GM21515 (cell line): ENCODE measurements around the gene LACTBL1.

Source experiments
- ATAC-seq: cut with Tn5 transposase; IDR thresholded peaks from one replicate; pipeline ENCODE4 v1.9.1; 2021; ENCODE audit not compliant: unreplicated experiment

LACTBL1 gene

DNA sequence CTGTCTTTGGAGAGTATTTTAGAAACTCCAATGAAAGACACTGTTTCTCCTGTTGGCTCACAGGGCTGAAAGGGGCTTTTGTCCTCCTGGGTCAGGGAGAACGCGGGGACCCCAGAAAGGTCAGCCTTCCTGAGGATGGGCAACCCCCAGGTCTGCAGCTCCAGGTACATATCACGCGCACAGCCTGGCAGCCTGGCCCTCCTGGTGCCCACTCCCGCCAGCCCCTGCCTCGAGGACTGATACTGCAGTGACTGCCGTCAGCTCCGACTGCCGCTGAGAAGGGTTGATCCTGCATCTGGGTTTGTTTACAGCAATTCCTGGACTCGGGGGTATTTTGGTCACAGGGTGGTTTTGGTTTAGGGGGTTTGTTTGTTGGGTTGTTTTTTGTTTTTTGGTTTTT, 58.5 kb downstream of the LACTBL1 start:
- no peak for ATAC-seq

DNA sequence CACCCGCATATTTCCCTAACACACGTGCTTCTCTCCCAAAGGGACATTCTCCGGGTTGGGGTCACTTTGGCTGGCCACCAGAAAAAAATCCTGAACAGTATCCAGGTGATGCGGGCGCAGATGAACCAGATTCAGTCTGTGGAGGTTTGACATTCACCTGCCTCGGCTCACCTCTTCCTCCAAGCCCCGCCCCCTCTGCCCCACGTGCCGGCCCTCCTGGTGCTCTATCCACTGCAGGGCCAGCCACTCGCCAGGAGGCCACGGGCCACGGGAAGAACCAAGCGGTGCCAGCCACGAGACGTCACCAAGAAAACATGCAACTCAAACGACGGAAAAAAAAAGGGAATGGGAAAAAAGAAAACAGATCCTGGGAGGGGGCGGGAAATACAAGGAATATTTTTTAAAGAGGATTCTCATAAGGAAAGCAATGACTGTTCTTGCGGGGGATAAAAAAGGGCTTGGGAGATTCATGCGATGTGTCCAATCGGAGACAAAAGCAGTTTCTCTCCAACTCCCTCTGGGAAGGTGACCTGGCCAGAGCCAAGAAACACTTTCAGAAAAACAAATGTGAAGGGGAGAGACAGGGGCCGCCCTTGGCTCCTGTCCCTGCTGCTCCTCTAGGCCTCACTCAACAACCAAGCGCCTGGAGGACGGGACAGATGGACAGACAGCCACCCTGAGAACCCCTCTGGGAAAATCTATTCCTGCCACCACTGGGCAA, 59.1 kb downstream of the LACTBL1 start:
- ATAC-seq, result no peak

DNA sequence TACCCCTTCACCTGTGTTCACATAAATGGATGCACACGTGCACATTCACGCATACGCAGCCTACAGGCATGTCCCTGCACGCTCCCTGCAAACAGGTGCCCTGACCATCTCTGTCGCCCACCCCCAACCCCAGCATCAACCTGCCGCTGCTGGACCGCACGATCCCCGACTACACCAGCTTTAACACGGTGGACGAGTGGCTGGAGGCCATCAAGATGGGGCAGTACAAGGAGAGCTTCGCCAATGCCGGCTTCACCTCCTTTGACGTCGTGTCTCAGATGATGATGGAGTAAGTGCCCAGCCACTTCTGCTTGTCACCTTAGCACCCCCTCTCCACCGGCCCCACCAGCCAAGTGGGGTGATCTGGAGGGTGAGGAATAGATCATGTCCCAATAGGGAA, 60.4 kb downstream of the LACTBL1 start:
- ATAC-seq, result no peak

DNA sequence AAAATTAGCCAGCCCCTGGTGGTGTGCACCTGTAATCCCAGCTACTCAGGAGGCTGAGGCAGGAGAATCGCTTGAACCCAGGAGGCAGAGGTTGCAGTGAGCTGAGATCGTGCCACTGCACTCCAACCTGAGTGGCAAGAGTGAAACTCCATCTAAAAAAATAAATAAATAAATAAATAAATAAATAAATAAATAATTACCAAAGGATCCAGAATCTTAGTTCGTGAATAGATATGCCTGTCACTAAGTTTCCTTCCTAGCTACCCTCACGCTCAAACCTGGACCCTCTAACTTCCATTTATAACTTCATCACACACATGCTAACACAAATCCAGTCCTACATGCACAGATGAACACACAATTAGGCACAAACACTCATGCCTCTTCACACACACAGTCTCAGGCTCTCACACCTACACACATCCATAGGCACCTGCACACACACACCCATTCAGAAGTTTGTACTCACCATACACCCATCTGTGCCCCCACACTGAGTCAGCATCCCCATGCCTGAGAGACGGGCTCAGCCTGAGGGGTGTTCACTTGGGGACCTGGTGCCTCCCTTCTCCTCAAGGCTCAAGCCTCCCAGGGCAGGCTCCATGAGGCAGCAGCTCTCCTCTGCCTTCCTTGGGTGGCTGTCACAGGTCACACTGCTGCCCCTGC, 61.5 kb downstream of the LACTBL1 start:
- no peak for ATAC-seq

DNA sequence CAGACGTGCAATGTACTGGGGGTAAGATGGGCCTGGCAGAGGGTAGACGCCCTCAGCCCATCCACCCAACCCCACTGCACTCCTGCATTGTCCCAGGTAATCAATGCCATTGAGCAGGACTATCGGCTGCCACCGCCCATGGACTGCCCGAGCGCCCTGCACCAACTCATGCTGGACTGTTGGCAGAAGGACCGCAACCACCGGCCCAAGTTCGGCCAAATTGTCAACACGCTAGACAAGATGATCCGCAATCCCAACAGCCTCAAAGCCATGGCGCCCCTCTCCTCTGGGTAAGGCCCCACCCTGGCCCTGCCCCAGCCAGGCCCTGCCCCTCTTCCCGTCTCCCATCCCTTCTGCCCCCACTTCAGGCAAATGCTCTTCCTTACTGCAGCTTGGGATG, 62.4 kb downstream of the LACTBL1 start:
- no peak for ATAC-seq

DNA sequence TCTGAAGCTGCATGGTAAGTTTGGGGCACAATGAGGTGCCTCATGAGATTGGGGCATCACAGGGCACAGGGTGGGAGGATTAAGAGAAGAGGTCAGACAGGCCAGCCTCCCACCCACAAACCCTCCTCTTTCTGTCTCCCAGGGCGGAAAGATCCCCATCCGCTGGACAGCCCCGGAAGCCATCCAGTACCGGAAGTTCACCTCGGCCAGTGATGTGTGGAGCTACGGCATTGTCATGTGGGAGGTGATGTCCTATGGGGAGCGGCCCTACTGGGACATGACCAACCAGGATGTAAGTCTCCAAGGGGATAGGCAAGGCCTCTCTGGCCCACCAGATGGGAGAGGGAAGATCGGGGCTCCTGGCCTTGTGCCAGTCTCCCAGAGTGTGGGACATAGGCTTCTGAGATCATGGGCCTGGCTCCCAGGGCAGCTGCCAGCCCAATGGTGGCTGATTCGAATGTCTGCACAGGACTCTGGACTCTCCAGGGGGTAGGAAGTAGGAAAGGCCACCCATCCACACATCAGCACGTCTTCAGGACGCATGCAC, 63.7 kb downstream of the LACTBL1 start:
- ATAC-seq, result no peak

DNA sequence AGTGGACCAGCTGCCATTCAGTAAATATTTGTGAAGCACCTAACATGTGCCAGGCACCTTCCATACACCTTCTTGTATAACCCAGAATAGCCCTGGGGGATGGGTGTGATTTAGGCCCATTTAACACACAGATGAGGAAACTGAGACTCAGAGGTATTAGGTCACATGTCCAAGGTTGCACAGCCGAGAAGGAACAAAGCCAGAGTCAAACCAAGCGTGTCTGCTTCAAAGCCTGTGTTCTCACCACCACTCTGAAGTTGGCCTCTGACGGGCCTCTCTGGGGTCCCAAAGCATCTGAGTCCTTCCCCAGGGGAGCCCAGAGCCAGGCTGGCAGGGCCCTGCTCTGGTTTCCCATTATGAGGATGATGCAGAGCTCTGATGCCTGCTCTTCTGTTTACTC, 65.1 kb downstream of the LACTBL1 start:
- ATAC-seq, result no peak

DNA sequence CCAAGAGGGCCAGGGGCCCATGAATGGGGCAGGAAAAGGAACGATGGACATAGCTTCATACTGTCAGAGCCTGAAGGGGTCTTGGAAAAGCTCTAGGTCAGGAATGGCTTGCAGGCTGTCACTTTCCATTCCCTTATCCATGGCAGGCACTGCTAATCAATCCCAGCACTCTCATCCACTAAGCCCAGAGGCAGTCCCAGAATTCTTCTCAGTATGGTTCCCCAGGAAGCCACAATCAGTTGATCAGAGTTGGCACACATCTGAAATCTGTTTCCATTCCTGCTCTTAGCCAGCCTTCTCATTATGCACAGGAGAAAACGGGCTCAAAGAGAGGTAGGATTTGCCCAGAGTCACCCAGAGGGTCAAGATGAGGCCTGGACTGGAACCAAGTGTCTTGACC, 65.7 kb downstream of the LACTBL1 start:
- ATAC-seq, result no peak

DNA sequence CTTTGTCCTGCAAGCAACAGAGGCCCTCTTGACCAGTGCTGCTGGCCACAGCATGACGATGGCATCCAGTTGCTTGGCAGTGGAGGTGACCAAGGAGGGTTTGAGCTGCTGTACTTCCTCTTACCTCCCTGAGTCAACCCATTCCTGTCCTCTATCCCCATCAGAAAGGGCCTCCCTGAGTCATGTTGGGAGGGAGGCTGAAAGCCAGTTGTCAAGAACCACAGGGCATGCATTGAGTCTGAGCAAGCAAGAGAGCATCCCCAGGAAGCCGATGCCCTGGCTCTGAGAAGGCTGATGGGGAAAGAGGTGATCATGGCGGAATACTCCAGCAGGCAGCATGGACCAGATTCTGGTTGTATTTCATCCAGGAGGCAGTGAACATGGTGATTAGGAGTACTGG, 69.6 kb downstream of the LACTBL1 start:
- no peak for ATAC-seq
